Neural cell (in vitro differentiated cells): ENCODE measurements around the gene FRMD4A.

Experiments used
- CTCF ChIP-seq: fragments of 450-650 bp; IDR thresholded peaks from 2 replicates; pipeline ENCODE4 v1.5.1; 2014; ENCODE audit warnings: antibody characterized with exemption, mild to moderate bottlenecking, moderate library complexity; ENCODE audit not compliant: poor library complexity, severe bottlenecking
- EP300 ChIP-seq: fragments of 450-650 bp; conservative IDR thresholded peaks from 2 replicates; pipeline ENCODE4 v1.6.1; 2014; ENCODE audit warnings: antibody characterized with exemption, mild to moderate bottlenecking, moderate library complexity; ENCODE audit not compliant: poor library complexity, severe bottlenecking
- EZH2 ChIP-seq: fragments of 200-600, 300-800 bp; shearing (Covaris generic), sonication (generic); IDR thresholded peaks from 2 replicates; pipeline ENCODE4 v1.6.1; 2014; ENCODE audit warnings: antibody characterized with exemption, low read length, borderline replicate concordance, mild to moderate bottlenecking; ENCODE audit not compliant: insufficient read depth, poor library complexity, severe bottlenecking
- MXI1 ChIP-seq: fragments of 450-650 bp; conservative IDR thresholded peaks from 2 replicates; pipeline ENCODE4 v1.6.1; 2014; ENCODE audit warnings: antibody characterized with exemption, mild to moderate bottlenecking; ENCODE audit not compliant: poor library complexity, severe bottlenecking
- POLR2AphosphoS5 ChIP-seq: IDR thresholded peaks from 2 replicates; pipeline ENCODE4 v1.6.1; 2012
- RAD21 ChIP-seq: fragments of 450-650 bp; conservative IDR thresholded peaks from 2 replicates; pipeline ENCODE4 v1.6.1; 2014; ENCODE audit warnings: antibody characterized with exemption, mild to moderate bottlenecking, moderate library complexity
- REST ChIP-seq: IDR thresholded peaks from 2 replicates; pipeline ENCODE4 v1.6.1; 2012; ENCODE audit warnings: borderline replicate concordance
- SMC3 ChIP-seq: fragments of 450-650 bp; conservative IDR thresholded peaks from 2 replicates; pipeline ENCODE4 v1.6.1; 2014; ENCODE audit warnings: antibody characterized with exemption, mild to moderate bottlenecking, moderate library complexity; ENCODE audit not compliant: poor library complexity
- TAF1 ChIP-seq: IDR thresholded peaks from 2 replicates; pipeline ENCODE4 v1.6.1; 2012; ENCODE audit warnings: low read depth

GRCh38 chr10:14299556-14299955 lies 31.2 kb downstream of the FRMD4A start:
- no peak for TF ChIP-seq POLR2AphosphoS5
- no peak for TF ChIP-seq RAD21
- no peak for TF ChIP-seq REST
- TF ChIP-seq CTCF: no peak
- no peak for TF ChIP-seq EZH2
- TF ChIP-seq TAF1: no peak
- TF ChIP-seq EP300: no peak
- no peak for TF ChIP-seq SMC3
- no peak for TF ChIP-seq MXI1
